Measurements from ENCODE around the gene NUDT5. TPM values are rescaled to one million over a fixed set of nuclear protein-coding genes. Genes with fewer than 3 reads are reported as not detected.

NUDT5 gene
- total RNA-seq, 4 donors from 2014 or later = 24.0 to 51.1 (median 45.8) TPM

DNA sequence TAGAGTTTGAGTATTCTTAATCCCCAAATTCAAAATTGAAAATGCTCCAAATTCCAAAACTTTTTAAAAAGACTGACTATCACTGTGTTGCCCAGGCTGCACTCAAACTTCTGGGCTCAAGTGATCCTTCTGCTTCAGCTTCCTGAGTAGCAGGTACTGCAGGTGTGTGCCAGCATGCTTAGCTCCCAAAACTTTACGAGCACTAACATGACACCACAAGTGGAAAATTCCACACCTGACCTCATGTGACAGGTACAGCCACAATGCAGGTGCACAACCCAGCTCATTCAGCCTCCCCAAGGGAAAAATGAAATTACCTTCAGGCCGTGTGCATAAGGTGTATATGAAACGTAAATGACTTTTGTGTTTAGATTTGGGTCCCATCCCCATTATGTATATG lies 16.8 kb upstream of the NUDT5 start:
- TF ChIP-seq, protein P1, sequence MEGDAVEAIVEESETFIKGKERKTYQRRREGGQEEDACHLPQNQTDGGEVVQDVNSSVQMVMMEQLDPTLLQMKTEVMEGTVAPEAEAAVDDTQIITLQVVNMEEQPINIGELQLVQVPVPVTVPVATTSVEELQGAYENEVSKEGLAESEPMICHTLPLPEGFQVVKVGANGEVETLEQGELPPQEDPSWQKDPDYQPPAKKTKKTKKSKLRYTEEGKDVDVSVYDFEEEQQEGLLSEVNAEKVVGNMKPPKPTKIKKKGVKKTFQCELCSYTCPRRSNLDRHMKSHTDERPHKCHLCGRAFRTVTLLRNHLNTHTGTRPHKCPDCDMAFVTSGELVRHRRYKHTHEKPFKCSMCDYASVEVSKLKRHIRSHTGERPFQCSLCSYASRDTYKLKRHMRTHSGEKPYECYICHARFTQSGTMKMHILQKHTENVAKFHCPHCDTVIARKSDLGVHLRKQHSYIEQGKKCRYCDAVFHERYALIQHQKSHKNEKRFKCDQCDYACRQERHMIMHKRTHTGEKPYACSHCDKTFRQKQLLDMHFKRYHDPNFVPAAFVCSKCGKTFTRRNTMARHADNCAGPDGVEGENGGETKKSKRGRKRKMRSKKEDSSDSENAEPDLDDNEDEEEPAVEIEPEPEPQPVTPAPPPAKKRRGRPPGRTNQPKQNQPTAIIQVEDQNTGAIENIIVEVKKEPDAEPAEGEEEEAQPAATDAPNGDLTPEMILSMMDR (IDR thresholded peaks at IDR 0.05) = no peak
- TF ChIP-seq POLR2A (IDR thresholded peaks at IDR 0.05) = no peak
- peaks cover 0 to 4% (median 0%) of the 10 kb centered on the region in 4 donors for H3K4me1 ChIP-seq
- H3K4me3 ChIP-seq = no peak overlapping the region
- peaks cover 0 to 61% (median 0%) of the 10 kb centered on the region in 3 donors for H3K36me3 ChIP-seq
- no peaks in the 10 kb centered on the region for H3K27me3 ChIP-seq
- H3K27ac ChIP-seq = no peak overlapping the region
- no peak for DNase-seq
- no peaks in the 10 kb centered on the region for H3K9me3 ChIP-seq

DNA sequence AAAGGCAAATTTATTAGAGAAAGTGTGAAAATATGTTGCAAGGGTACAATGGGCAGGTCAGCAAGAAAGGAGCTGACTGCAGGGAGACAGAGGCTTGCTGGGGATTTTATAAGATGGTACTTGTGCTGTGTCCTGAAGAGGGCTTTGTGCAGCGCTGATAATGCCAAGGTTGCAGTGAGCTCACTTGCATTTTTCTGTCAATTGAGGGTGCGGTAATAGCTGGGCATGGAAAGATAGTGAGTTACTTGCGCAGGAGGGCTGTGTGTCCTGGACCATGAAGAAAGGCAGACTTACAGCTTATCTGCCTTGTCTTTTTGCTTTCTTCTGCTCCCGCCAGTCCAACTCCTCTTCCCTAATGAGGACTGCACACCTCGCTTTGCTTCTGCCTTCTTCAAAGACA lies 12.8 kb upstream of the NUDT5 start:
- Histone ChIP-seq H3K27ac (no peak overlapping the region), H3K4me3 (no peak overlapping the region), H3K9me3 (no peaks in the 10 kb centered on the region), H3K36me3 (peaks cover 0 to 59% (median 0%) of the 10 kb centered on the region in 3 donors), H3K4me1 (no peaks in the 10 kb centered on the region), H3K27me3 (no peaks in the 10 kb centered on the region)
- no peak for TF ChIP-seq POLR2A (IDR thresholded peaks at IDR 0.05)
- TF ChIP-seq, protein P1 (IDR thresholded peaks at IDR 0.05) = no peak
- no peak for DNase-seq

DNA sequence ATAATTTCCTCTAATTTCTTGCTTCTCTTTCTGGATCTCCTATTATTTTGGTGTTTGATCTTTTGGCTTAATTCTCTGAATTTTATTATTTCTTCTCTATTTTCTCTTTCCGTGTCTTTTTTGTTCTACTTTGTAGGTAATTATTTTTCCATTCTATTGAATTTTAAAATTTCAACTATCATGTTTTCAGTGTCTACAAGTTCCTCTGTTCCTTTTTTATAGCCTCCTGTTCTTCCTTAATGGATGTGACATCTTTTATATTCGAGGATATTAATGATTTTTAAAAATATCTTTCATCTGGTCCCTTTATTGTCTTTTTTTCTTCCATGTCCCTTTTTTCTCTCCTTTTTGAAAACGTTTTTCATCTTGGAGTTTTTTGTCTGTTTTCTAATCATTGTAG lies 11.4 kb upstream of the NUDT5 start:
- Histone ChIP-seq H3K36me3 (peaks cover 0 to 57% (median 0%) of the 10 kb centered on the region in 3 donors), H3K27me3 (no peaks in the 10 kb centered on the region), H3K4me1 (no peaks in the 10 kb centered on the region), H3K27ac (no peak overlapping the region), H3K9me3 (no peaks in the 10 kb centered on the region), H3K4me3 (no peak overlapping the region)
- no peak for DNase-seq
- TF ChIP-seq POLR2A (IDR thresholded peaks at IDR 0.05) = no peak
- TF ChIP-seq, protein P1 (IDR thresholded peaks at IDR 0.05) = no peak

DNA sequence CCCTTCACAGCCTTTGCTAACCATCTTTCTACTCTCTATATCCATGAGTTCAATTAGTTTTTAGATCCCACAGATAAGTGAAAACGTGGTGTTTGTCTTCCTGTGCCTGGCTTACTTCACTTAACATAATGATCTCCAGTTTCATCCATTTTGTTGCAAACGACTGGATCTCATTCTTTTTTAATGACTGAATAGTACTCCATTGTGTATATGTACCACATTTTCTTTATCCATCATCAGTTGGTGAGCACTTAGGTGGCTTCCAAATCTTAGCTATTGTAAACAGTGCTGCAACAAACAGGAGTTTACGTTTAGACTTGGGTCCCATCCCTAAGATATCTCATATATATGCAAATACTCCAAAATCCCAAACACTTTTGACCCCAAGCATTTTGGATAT lies 9.4 kb upstream of the NUDT5 start:
- Histone ChIP-seq H3K27ac (no peak overlapping the region), H3K36me3 (peaks cover 0 to 56% (median 0%) of the 10 kb centered on the region in 3 donors), H3K4me1 (no peaks in the 10 kb centered on the region), H3K9me3 (no peaks in the 10 kb centered on the region), H3K4me3 (no peak overlapping the region), H3K27me3 (no peaks in the 10 kb centered on the region)
- TF ChIP-seq POLR2A (IDR thresholded peaks at IDR 0.05) = no peak
- TF ChIP-seq, protein P1 (IDR thresholded peaks at IDR 0.05) = no peak
- no peak for DNase-seq

DNA sequence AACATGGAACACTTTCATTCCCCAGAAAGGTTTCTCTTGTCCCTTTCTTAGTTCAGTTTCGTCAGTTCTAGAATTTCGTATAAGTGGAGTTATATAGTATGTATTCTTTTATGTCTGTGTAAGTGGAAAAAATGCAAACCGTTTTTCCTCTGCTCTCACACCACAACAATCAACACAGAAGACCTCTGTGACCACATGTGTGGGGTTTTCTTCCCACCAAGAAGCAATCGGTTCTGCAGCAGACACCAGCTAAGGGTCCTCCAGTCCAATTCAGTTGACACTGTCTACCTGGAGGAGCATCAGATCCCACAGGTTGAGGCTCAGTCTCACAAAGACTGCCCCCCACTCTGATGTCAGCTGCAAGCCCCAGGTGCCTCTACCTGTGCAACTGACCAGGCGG lies 6.5 kb upstream of the NUDT5 start:
- Histone ChIP-seq H3K4me1 (peaks cover 0 to 11% (median 5%) of the 10 kb centered on the region in 4 donors), H3K36me3 (peaks cover 0 to 51% (median 0%) of the 10 kb centered on the region in 3 donors), H3K9me3 (no peaks in the 10 kb centered on the region), H3K27ac (no peak overlapping the region), H3K27me3 (no peaks in the 10 kb centered on the region), H3K4me3 (no peak overlapping the region)
- TF ChIP-seq, protein P1 (IDR thresholded peaks at IDR 0.05) = no peak
- no peak for TF ChIP-seq POLR2A (IDR thresholded peaks at IDR 0.05)
- DNase-seq = no peak

DNA sequence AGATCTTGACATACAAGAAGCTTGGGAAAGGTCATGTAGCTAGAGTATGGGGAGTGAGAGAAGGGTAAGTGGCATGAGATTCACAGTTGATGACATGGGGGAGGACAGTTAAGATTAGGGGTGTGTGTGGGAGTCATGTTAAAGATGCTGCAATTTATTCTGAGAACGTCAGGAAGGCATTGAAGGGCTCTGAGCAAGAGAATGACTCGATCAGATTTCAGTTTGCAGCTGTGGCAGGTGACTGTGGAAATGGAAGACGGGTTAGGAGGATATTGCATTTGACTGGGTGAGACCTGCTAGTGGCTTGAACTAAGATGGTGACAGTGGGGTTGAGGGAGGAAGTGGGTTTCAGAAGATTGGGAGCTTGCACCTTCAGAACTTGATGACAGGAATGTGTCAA lies 5.9 kb upstream of the NUDT5 start:
- Histone ChIP-seq H3K9me3 (no peaks in the 10 kb centered on the region), H3K27me3 (no peaks in the 10 kb centered on the region), H3K27ac (no peak overlapping the region), H3K4me3 (no peak overlapping the region), H3K36me3 (peaks cover 0 to 51% (median 0%) of the 10 kb centered on the region in 3 donors), H3K4me1 (peaks cover 0 to 13% (median 7%) of the 10 kb centered on the region in 4 donors)
- no peak for TF ChIP-seq POLR2A (IDR thresholded peaks at IDR 0.05)
- DNase-seq = no peak

All from Peyer's patch (tissue), 4 donors.